K562 (cell line): Measurements from ENCODE around the gene BEST4. TPM values are rescaled to one million over a fixed set of nuclear protein-coding genes. Genes with fewer than 3 reads are reported as not detected.

Experiments
- CEBPB ChIP-seq: fragments of 450-650 bp; IDR thresholded peaks from 2 replicates; pipeline ENCODE4 v1.6.1; 2016; ENCODE audit warnings: missing genetic modification characterization, missing compliant biosample characterization
- CHCHD3 ChIP-seq: fragments of 250-450 bp; sonication (Bioruptor Pico); IDR thresholded peaks from 2 replicates; pipeline ENCODE4 v2.1.2; 2022; ENCODE audit warnings: mild to moderate bottlenecking
- ZNF263 ChIP-seq: sonication (generic); formaldehyde crosslinking; IDR thresholded peaks from 2 replicates; pipeline ENCODE4 v1.8.0; 2022; ENCODE audit warnings: mild to moderate bottlenecking, missing genetic modification reagents, borderline replicate concordance
- ZNF384 ChIP-seq: IDR thresholded peaks from 2 replicates; pipeline ENCODE4 v1.6.1; 2012; ENCODE audit warnings: low read depth, low read length, improper control_type of control experiment
- ZNF77 ChIP-seq: fragments of 250-450 bp; sonication (Bioruptor Pico); IDR thresholded peaks from 2 replicates; pipeline ENCODE4 v1.5.0; 2020
- polyA plus RNA-seq, 8 experiments: library from polyadenylated mRNA; depleted of rRNA in 4 of 8; stranded (reverse) in 5 of 8; unstranded in 3 of 8; fragments of >200 nt; fragmentation: Nextera tagmentation in 2 of 8; fragmentation: Illumina TruSeq in 1 of 8; extraction: Ambion mirVana in 2 of 8; extraction: Trizol in 1 of 8; gene quantifications; 2 replicates each; pipeline versions ENCODE4 v1.2.1 to v1.2.3, GENCODE V29; 2011 to 2014; ENCODE audit warnings: inconsistent platforms in 1 of 8, missing spikeins in 1 of 8
- total RNA-seq, 7 experiments: library from RNA; depleted of rRNA in 6 of 7; stranded (reverse); fragments of >200 nt in 6 of 7; fragmentation: Illumina TruSeq in 2 of 7; extraction: Trizol in 2 of 7; gene quantifications; 2 replicates each; pipeline versions ENCODE4 v1.2.1 to v1.2.3, GENCODE V29; 2011 to 2021; ENCODE audit warnings: low replicate concordance in 1 of 7
- TF ChIP-seq, protein P1 (sequence below): fragments of 450-650 bp; formaldehyde crosslinking; conservative IDR thresholded peaks from 2 replicates; pipeline ENCODE4 v1.4.0; 2022; ENCODE audit warnings: mild to moderate bottlenecking, missing genetic modification characterization
- TF ChIP-seq, protein P2 (sequence below): conservative IDR thresholded peaks from 2 replicates; pipeline ENCODE4 v1.6.1; 2011; ENCODE audit warnings: low read depth, mild to moderate bottlenecking, low read length; ENCODE audit not compliant: control insufficient read depth
- TF ChIP-seq, protein P3 (sequence below): sonication (generic); formaldehyde crosslinking; IDR thresholded peaks from 2 replicates; pipeline ENCODE4 v1.8.1; 2023; ENCODE audit warnings: mild to moderate bottlenecking, missing genetic modification reagents
- TF ChIP-seq, protein P4 (sequence below), 2 experiments: fragments of 450-650 bp in 1 of 2; sonication (generic) in 1 of 2; formaldehyde crosslinking in 1 of 2; IDR thresholded peaks; 2 replicates each; pipeline versions ENCODE4 v1.7.1 to v1.9.0; 2016 to 2022; ENCODE audit warnings: inconsistent platforms in 1 of 2, mild to moderate bottlenecking in 1 of 2, missing genetic modification reagents in 1 of 2
- TF ChIP-seq, protein P5 (sequence below): fragments of 450-650 bp; conservative IDR thresholded peaks from 2 replicates; pipeline ENCODE4 v1.6.1; 2016; ENCODE audit warnings: missing genetic modification characterization, low read depth, mild to moderate bottlenecking, control low read depth, missing compliant biosample characterization

Gene BEST4
- total and polyA plus RNA-seq, 9 of the 15 experiments (the other 6 are each of a cell fraction or from before 2014, with no cell fraction given), result 0.07 to 0.11 TPM; not detected in 7

DNA sequence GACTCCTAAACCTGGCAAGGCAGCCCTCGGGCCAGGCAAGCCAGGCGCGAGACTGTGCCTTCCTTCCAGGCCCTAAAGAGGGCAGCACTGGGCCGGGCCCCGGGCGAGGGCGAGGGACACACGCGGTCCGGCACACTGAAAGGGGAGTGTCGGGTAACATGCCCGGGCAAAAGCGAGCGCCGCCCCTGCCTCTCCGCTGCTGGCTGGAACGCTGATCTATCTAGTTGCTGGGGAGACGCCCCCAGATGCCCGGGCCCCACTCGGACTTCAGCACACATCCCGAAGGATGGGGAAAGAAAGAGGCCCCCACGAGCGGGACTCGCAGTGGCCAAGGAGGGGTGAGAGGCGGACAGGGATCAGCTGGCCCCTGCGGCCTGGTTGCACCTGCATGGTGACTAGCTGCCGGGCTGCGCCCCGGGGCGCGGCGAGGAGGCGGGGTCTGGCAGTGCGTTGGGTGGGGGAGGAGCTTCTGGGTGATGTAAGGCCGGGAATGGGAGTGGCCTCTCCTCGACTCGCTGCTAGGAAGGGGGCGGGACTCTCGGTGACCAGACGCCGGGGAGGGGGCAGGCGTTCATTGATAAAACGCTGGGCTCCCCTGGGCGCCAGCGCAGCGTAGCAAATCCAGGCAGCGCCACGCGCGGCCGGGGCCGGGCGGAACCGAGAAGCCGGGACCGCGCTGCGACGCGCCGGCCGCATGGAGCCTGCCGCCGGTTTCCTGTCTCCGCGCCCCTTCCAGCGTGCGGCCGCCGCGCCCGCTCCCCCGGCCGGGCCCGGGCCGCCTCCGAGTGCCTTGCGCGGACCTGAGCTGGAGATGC, 12.0 kb upstream of the BEST4 start, which contains the start of gene PLK3 (continued):
- TF ChIP-seq ZNF263, result no peak; the same call in 1 of the 2 replicates
- TF ChIP-seq, protein P1, sequence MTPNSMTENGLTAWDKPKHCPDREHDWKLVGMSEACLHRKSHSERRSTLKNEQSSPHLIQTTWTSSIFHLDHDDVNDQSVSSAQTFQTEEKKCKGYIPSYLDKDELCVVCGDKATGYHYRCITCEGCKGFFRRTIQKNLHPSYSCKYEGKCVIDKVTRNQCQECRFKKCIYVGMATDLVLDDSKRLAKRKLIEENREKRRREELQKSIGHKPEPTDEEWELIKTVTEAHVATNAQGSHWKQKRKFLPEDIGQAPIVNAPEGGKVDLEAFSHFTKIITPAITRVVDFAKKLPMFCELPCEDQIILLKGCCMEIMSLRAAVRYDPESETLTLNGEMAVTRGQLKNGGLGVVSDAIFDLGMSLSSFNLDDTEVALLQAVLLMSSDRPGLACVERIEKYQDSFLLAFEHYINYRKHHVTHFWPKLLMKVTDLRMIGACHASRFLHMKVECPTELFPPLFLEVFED (CRISPR knock-in tag), result no peak
- TF ChIP-seq, protein P2, sequence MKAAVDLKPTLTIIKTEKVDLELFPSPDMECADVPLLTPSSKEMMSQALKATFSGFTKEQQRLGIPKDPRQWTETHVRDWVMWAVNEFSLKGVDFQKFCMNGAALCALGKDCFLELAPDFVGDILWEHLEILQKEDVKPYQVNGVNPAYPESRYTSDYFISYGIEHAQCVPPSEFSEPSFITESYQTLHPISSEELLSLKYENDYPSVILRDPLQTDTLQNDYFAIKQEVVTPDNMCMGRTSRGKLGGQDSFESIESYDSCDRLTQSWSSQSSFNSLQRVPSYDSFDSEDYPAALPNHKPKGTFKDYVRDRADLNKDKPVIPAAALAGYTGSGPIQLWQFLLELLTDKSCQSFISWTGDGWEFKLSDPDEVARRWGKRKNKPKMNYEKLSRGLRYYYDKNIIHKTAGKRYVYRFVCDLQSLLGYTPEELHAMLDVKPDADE, result peak; percentile 81
- TF ChIP-seq, protein P3, sequence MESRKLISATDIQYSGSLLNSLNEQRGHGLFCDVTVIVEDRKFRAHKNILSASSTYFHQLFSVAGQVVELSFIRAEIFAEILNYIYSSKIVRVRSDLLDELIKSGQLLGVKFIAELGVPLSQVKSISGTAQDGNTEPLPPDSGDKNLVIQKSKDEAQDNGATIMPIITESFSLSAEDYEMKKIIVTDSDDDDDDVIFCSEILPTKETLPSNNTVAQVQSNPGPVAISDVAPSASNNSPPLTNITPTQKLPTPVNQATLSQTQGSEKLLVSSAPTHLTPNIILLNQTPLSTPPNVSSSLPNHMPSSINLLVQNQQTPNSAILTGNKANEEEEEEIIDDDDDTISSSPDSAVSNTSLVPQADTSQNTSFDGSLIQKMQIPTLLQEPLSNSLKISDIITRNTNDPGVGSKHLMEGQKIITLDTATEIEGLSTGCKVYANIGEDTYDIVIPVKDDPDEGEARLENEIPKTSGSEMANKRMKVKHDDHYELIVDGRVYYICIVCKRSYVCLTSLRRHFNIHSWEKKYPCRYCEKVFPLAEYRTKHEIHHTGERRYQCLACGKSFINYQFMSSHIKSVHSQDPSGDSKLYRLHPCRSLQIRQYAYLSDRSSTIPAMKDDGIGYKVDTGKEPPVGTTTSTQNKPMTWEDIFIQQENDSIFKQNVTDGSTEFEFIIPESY (CRISPR knock-in tag), result peak; percentile 51; the same call in 1 of the 2 replicates
- TF ChIP-seq, protein P4, sequence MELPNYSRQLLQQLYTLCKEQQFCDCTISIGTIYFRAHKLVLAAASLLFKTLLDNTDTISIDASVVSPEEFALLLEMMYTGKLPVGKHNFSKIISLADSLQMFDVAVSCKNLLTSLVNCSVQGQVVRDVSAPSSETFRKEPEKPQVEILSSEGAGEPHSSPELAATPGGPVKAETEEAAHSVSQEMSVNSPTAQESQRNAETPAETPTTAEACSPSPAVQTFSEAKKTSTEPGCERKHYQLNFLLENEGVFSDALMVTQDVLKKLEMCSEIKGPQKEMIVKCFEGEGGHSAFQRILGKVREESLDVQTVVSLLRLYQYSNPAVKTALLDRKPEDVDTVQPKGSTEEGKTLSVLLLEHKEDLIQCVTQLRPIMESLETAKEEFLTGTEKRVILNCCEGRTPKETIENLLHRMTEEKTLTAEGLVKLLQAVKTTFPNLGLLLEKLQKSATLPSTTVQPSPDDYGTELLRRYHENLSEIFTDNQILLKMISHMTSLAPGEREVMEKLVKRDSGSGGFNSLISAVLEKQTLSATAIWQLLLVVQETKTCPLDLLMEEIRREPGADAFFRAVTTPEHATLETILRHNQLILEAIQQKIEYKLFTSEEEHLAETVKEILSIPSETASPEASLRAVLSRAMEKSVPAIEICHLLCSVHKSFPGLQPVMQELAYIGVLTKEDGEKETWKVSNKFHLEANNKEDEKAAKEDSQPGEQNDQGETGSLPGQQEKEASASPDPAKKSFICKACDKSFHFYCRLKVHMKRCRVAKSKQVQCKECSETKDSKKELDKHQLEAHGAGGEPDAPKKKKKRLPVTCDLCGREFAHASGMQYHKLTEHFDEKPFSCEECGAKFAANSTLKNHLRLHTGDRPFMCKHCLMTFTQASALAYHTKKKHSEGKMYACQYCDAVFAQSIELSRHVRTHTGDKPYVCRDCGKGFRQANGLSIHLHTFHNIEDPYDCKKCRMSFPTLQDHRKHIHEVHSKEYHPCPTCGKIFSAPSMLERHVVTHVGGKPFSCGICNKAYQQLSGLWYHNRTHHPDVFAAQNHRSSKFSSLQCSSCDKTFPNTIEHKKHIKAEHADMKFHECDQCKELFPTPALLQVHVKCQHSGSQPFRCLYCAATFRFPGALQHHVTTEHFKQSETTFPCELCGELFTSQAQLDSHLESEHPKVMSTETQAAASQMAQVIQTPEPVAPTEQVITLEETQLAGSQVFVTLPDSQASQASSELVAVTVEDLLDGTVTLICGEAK (IDR thresholded peaks at IDR 0.05), result no peak
- TF ChIP-seq, protein P4 (CRISPR knock-in tag; IDR thresholded peaks at IDR 0.05), result no peak
- peak; percentile 74 for TF ChIP-seq CEBPB (tag)
- TF ChIP-seq ZNF77, result no peak
- TF ChIP-seq, protein P5, sequence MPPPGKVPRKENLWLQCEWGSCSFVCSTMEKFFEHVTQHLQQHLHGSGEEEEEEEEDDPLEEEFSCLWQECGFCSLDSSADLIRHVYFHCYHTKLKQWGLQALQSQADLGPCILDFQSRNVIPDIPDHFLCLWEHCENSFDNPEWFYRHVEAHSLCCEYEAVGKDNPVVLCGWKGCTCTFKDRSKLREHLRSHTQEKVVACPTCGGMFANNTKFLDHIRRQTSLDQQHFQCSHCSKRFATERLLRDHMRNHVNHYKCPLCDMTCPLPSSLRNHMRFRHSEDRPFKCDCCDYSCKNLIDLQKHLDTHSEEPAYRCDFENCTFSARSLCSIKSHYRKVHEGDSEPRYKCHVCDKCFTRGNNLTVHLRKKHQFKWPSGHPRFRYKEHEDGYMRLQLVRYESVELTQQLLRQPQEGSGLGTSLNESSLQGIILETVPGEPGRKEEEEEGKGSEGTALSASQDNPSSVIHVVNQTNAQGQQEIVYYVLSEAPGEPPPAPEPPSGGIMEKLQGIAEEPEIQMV (tag), result no peak
- no peak for TF ChIP-seq CHCHD3 (CRISPR knock-in tag)
- peak; percentile 61; the same call in 1 of the 2 replicates for TF ChIP-seq ZNF384
